ENCODE results near the gene FOLR1.
"Not testable (repeated sequence)": the region's sequence is repeated elsewhere in the genome, so short reads cannot be mapped to it uniquely, and the experiment has no call there.

Gene FOLR1

GRCh38 chr11:72157131-72157530 is 34.8 kb upstream of the FOLR1 start:
- TF ChIP-seq POLR2AphosphoS5 (IDR thresholded peaks at IDR 0.05; ENCODE audit: low read depth) (no peak), SPI1 (IDR thresholded peaks at IDR 0.05; ENCODE audit: borderline replicate concordance, low read depth) (no peak), GABPA (IDR thresholded peaks at IDR 0.05; ENCODE audit: low read depth) (no peak), REST (IDR thresholded peaks at IDR 0.05; ENCODE audit: insufficient replicate concordance, low read depth) (no peak), CTCF (IDR thresholded peaks at IDR 0.05; ENCODE audit: insufficient read depth, low read length) (no peak)
- no peak overlapping the region for H3K27ac ChIP-seq (replicated peaks)
- H3K27me3 ChIP-seq (ENCODE audit: insufficient read depth, poor library complexity, severe bottlenecking) = no peaks in the 10 kb centered on the region
- no peak overlapping the region for H3K4me3 ChIP-seq (replicated peaks; ENCODE audit: insufficient read depth, low read length)
- no peak for DNase-seq (ENCODE audit: low read depth in 1 of 2, low spot score in 1 of 2)

GRCh38 chr11:72160319-72160718 is 31.6 kb upstream of the FOLR1 start:
- no peak overlapping the region for H3K27ac ChIP-seq (replicated peaks)
- TF ChIP-seq POLR2AphosphoS5 (IDR thresholded peaks at IDR 0.05; ENCODE audit: low read depth) (no peak), SPI1 (IDR thresholded peaks at IDR 0.05; ENCODE audit: borderline replicate concordance, low read depth) (no peak), GABPA (IDR thresholded peaks at IDR 0.05; ENCODE audit: low read depth) (no peak), CTCF (IDR thresholded peaks at IDR 0.05; ENCODE audit: insufficient read depth, low read length) (no peak), REST (IDR thresholded peaks at IDR 0.05; ENCODE audit: insufficient replicate concordance, low read depth) (no peak)
- DNase-seq (ENCODE audit: low read depth in 1 of 2, low spot score in 1 of 2) = no peak
- H3K4me3 ChIP-seq (replicated peaks; ENCODE audit: insufficient read depth, low read length) = no peak overlapping the region
- H3K27me3 ChIP-seq (ENCODE audit: insufficient read depth, poor library complexity, severe bottlenecking) = no peaks in the 10 kb centered on the region

DNA sequence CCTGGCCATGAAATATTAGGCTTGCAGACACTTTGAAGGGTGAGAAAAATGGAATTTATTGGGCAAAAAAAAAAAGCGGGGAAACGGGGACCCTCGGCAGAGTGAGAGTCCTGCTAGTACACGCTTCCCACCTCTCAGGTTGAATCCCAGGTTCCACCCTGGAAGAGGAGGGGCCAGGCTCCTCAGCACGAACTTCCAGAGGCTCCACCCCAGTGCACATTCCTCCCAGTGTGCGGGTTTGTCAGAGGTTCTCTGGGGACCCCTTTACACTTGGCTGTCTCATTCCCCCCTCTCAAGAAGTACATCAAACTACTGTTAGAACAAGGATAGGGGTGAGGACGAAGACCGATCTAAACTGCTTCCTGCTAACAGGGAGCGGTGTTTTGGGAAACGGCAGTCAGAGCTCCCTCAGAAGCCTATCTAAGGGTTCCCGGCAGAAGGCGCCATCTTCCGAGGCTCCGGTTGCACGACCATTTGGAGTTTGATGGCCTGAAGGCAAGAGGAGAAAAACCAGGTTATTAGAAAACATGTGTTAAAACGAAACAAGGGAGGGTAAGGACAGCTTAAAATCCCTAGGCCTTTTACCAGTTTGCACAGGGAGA is 28.9 kb upstream of the FOLR1 start:
- TF ChIP-seq GABPA (IDR thresholded peaks at IDR 0.05; ENCODE audit: low read depth) (no peak), POLR2AphosphoS5 (IDR thresholded peaks at IDR 0.05; ENCODE audit: low read depth) (no peak), SPI1 (IDR thresholded peaks at IDR 0.05; ENCODE audit: borderline replicate concordance, low read depth) (no peak), CTCF (IDR thresholded peaks at IDR 0.05; ENCODE audit: insufficient read depth, low read length) (no peak), REST (IDR thresholded peaks at IDR 0.05; ENCODE audit: insufficient replicate concordance, low read depth) (no peak)
- Histone ChIP-seq H3K27ac (replicated peaks) (no peak overlapping the region), H3K4me3 (replicated peaks; ENCODE audit: insufficient read depth, low read length) (no peak overlapping the region), H3K27me3 (ENCODE audit: insufficient read depth, poor library complexity, severe bottlenecking) (no peaks in the 10 kb centered on the region)
- no peak for DNase-seq (ENCODE audit: low read depth in 1 of 2, low spot score in 1 of 2)

DNA sequence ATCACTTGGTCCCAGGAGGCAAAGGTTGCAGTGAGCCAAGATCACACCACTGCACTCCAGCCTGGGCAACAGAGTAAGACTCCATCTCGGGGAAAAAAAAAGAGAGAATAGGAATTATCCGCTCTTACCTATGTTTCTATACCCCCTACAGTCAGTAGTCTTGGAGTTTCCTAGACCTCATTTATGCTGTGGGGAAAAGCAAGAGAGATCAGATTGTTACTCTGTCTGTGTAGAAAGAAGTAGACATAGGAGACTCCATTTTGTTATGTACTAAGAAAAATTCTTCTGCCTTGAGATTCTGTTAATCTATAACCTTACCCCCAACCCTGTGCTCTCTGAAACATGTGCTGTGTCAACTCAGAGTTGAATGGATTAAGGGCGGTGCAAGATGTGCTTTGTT is 27.8 kb upstream of the FOLR1 start:
- not testable (repeated sequence) for DNase-seq (ENCODE audit: low read depth in 1 of 2, low spot score in 1 of 2); H3K4me3 ChIP-seq (replicated peaks; ENCODE audit: insufficient read depth, low read length); H3K27ac ChIP-seq (replicated peaks); H3K27me3 ChIP-seq (ENCODE audit: insufficient read depth, poor library complexity, severe bottlenecking)

DNA sequence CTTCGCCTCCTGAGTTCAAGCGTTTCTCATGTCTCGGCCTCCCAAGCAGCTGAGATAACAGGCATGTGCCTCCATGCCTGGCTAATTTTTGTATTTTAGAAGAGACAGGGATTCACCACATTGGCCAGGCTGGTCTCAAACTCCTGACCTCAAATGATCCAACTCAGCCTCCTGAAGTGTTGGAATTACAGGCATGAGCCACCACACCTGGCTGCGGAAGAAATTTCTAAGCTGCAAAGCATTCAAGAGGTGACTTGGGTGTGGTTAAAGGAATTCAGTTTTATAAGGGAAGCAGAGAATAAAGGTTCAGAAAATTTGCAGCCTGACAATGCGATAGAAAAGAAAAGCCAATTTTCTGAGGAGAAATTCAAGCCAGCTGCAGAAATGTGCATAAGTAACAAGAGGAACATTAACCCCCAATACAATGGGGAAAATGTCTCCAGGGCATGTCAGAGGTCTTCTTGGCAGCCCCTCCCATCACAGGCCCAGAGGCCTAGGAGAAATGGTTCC is 22.8 kb upstream of the FOLR1 start:
- H3K4me3 ChIP-seq (replicated peaks; ENCODE audit: insufficient read depth, low read length); H3K27ac ChIP-seq (replicated peaks); DNase-seq (ENCODE audit: low read depth in 1 of 2, low spot score in 1 of 2); H3K27me3 ChIP-seq (ENCODE audit: insufficient read depth, poor library complexity, severe bottlenecking): not testable (repeated sequence)

- not testable (repeated sequence) for H3K27ac ChIP-seq (replicated peaks); H3K27me3 ChIP-seq (ENCODE audit: insufficient read depth, poor library complexity, severe bottlenecking); DNase-seq (ENCODE audit: low read depth in 1 of 2, low spot score in 1 of 2); H3K4me3 ChIP-seq (replicated peaks; ENCODE audit: insufficient read depth, low read length)
These were observed 22.2 kb upstream of the FOLR1 start for GRCh38 chr11:72169754-72170153.
